SH-SY5Y (cell line): ENCODE data around the gene TENT5C.

Experiments
- GATA2 ChIP-seq: IDR thresholded peaks from 2 replicates; pipeline ENCODE4 v1.6.1; 2011; ENCODE audit warnings: mild to moderate bottlenecking, low read depth, low read length
- GATA3 ChIP-seq: IDR thresholded peaks from 2 replicates; pipeline ENCODE4 v1.6.1; 2011; ENCODE audit warnings: low read depth, mild to moderate bottlenecking, low read length, moderate library complexity

- TF ChIP-seq GATA2: no peak
- no peak for TF ChIP-seq GATA3
Observed at GRCh38 chr1:117664314-117664713, 58.5 kb downstream of the TENT5C start.
